ENCODE measurements around the gene PRKCD.
A peak's percentile ranks its signal among the peaks of the same experiment; 100 is the strongest.

PRKCD gene

GRCh38 chr3:53242155-53242554, 81.1 kb downstream of the PRKCD start:
- H3K4me3 ChIP-seq (ENCODE audit: low read depth in 1 of 2, low read length in 1 of 2), result peak overlapping the region in 1 of 2 experiments; percentile 7
- peak overlapping the region; percentile 97 for H3K27ac ChIP-seq
- no peaks in the 10 kb centered on the region for H3K9me3 ChIP-seq
- peaks cover 72 to 78% of the 10 kb centered on the region in 2 experiments for H3K4me1 ChIP-seq (ENCODE audit: control insufficient read depth in 1 of 2, insufficient read depth in 1 of 2, low read depth in 1 of 2, low read length in 1 of 2)
- H3K27me3 ChIP-seq, result no peaks in the 10 kb centered on the region
- H3K36me3 ChIP-seq, result peaks cover 84% of the 10 kb centered on the region
- TF ChIP-seq, protein P1, sequence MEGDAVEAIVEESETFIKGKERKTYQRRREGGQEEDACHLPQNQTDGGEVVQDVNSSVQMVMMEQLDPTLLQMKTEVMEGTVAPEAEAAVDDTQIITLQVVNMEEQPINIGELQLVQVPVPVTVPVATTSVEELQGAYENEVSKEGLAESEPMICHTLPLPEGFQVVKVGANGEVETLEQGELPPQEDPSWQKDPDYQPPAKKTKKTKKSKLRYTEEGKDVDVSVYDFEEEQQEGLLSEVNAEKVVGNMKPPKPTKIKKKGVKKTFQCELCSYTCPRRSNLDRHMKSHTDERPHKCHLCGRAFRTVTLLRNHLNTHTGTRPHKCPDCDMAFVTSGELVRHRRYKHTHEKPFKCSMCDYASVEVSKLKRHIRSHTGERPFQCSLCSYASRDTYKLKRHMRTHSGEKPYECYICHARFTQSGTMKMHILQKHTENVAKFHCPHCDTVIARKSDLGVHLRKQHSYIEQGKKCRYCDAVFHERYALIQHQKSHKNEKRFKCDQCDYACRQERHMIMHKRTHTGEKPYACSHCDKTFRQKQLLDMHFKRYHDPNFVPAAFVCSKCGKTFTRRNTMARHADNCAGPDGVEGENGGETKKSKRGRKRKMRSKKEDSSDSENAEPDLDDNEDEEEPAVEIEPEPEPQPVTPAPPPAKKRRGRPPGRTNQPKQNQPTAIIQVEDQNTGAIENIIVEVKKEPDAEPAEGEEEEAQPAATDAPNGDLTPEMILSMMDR (IDR thresholded peaks at IDR 0.05), result no peak

Data from neutrophil (primary cell).